HEK293 (cell line): ENCODE results near the gene ERBB4.
A peak's percentile ranks its signal among the peaks of the same experiment; 100 is the strongest.

Experiments
- CTCF ChIA-PET: fragments of 350-600 bp; formaldehyde crosslinking; extraction: SDS; loops from one replicate; lab custom pipeline; 2021; ENCODE audit warnings: antibody characterized with exemption; lab: Yijun Ruan, JAX
- POLR2A ChIA-PET: fragments of 300-600 bp; formaldehyde crosslinking; extraction: SDS; loops from one replicate; lab custom pipeline; 2020; ENCODE audit warnings: antibody characterized with exemption, inconsistent platforms; lab: Yijun Ruan, JAX
- H3K27ac ChIP-seq: fragments of 200-500 bp; sonication (Bioruptor generic); 2 replicates; pipeline ENCODE4 v1.5.1; 2014; ENCODE audit warnings: low read depth, low read length, control low read depth, inconsistent platforms; ENCODE audit errors: extremely low read depth
- H3K36me3 ChIP-seq, 2 experiments: fragments of 200-500 bp in 1 of 2; sonication (Bioruptor generic) in 1 of 2; 1 replicate in 1 of 2; 2 replicates in 1 of 2; pipeline ENCODE4 v1.5.1; 2014 to 2017; ENCODE audit warnings: inconsistent platforms in 2 of 2, low read length in 2 of 2; ENCODE audit not compliant: control insufficient read depth in 2 of 2, insufficient read depth in 1 of 2
- H3K4me1 ChIP-seq: fragments of 200-500 bp; sonication (Bioruptor generic); 2 replicates; pipeline ENCODE4 v1.5.1; 2014; ENCODE audit warnings: mild to moderate bottlenecking, low read length, inconsistent platforms; ENCODE audit not compliant: control insufficient read depth, insufficient read depth
- H3K4me3 ChIP-seq: 2 replicates; pipeline ENCODE4 v1.5.1; 2011; ENCODE audit warnings: low read depth, mild to moderate bottlenecking, control low read depth, low read length, moderate library complexity
- H3K9me3 ChIP-seq: fragments of 200-500 bp; sonication (Bioruptor generic); 2 replicates; pipeline ENCODE4 v1.5.1; 2014; ENCODE audit warnings: low read depth, low read length, inconsistent platforms; ENCODE audit not compliant: control insufficient read depth, insufficient read depth
- BCL11A ChIP-seq: fragments of 450-650 bp; formaldehyde crosslinking; IDR thresholded peaks from 2 replicates; pipeline ENCODE4 v1.5.1; 2016; ENCODE audit warnings: low read depth, missing biosample characterization, missing genetic modification characterization
- BCL11B ChIP-seq: fragments of 450-650 bp; formaldehyde crosslinking; IDR thresholded peaks from 2 replicates; pipeline ENCODE4 v1.5.1; 2016; ENCODE audit warnings: low read depth, missing biosample characterization, missing genetic modification characterization
- FEZF1 ChIP-seq: fragments of 450-650 bp; formaldehyde crosslinking; IDR thresholded peaks from 2 replicates; pipeline ENCODE4 v1.5.1; 2016; ENCODE audit warnings: missing biosample characterization, missing genetic modification characterization
- HOXC10 ChIP-seq: sonication (generic); formaldehyde crosslinking; IDR thresholded peaks from 2 replicates; pipeline ENCODE4 v1.8.1; 2023; ENCODE audit warnings: mild to moderate bottlenecking, missing genetic modification reagents
- KLF10 ChIP-seq: fragments of 450-650 bp; IDR thresholded peaks from 2 replicates; pipeline ENCODE4 v1.5.1; 2018; ENCODE audit warnings: missing biosample characterization, mild to moderate bottlenecking, missing genetic modification characterization
- MYNN ChIP-seq: fragments of 450-650 bp; formaldehyde crosslinking; IDR thresholded peaks from 2 replicates; pipeline ENCODE4 v1.5.1; 2016; ENCODE audit warnings: missing biosample characterization, missing genetic modification characterization, borderline replicate concordance
- PRDM10 ChIP-seq: fragments of 450-650 bp; formaldehyde crosslinking; IDR thresholded peaks from 2 replicates; pipeline ENCODE4 v1.5.1; 2016; ENCODE audit warnings: missing biosample characterization, missing genetic modification characterization
- SP7 ChIP-seq: fragments of 450-650 bp; formaldehyde crosslinking; IDR thresholded peaks from 2 replicates; pipeline ENCODE4 v1.5.1; 2016; ENCODE audit warnings: missing biosample characterization, missing genetic modification characterization
- ZBTB8A ChIP-seq: fragments of 450-650 bp; formaldehyde crosslinking; IDR thresholded peaks from 2 replicates; pipeline ENCODE4 v1.5.1; 2016; ENCODE audit warnings: missing biosample characterization, missing genetic modification characterization
- ZEB2 ChIP-seq: fragments of 450-650 bp; formaldehyde crosslinking; IDR thresholded peaks from 2 replicates; pipeline ENCODE4 v1.5.1; 2016; ENCODE audit warnings: missing biosample characterization, missing genetic modification characterization
- ZFP3 ChIP-seq: fragments of 450-650 bp; formaldehyde crosslinking; IDR thresholded peaks from 2 replicates; pipeline ENCODE4 v1.5.1; 2016; ENCODE audit warnings: low read depth, missing biosample characterization, missing genetic modification characterization
- ZNF169 ChIP-seq: fragments of 450-650 bp; formaldehyde crosslinking; IDR thresholded peaks from 2 replicates; pipeline ENCODE4 v1.5.1; 2016; ENCODE audit warnings: missing biosample characterization, missing genetic modification characterization
- ZNF221 ChIP-seq: fragments of 450-650 bp; formaldehyde crosslinking; IDR thresholded peaks from 2 replicates; pipeline ENCODE4 v1.5.1; 2017; ENCODE audit warnings: missing biosample characterization, missing genetic modification characterization, borderline replicate concordance
- ZNF266 ChIP-seq: fragments of 450-650 bp; formaldehyde crosslinking; IDR thresholded peaks from 2 replicates; pipeline ENCODE4 v1.5.1; 2016; ENCODE audit warnings: missing biosample characterization, missing genetic modification characterization, low read depth
- ZNF366 ChIP-seq: fragments of 450-650 bp; formaldehyde crosslinking; conservative IDR thresholded peaks from 2 replicates; pipeline ENCODE4 v1.5.1; 2016; ENCODE audit warnings: missing biosample characterization, missing genetic modification characterization
- ZNF391 ChIP-seq: fragments of 450-650 bp; formaldehyde crosslinking; IDR thresholded peaks from 2 replicates; pipeline ENCODE4 v1.5.1; 2016; ENCODE audit warnings: low read depth, missing biosample characterization, missing genetic modification characterization, borderline replicate concordance
- ZNF426 ChIP-seq: fragments of 450-650 bp; formaldehyde crosslinking; IDR thresholded peaks from 2 replicates; pipeline ENCODE4 v1.5.1; 2017; ENCODE audit warnings: missing biosample characterization, missing genetic modification characterization, mild to moderate bottlenecking, inconsistent platforms, moderate library complexity
- ZNF521 ChIP-seq: fragments of 450-650 bp; formaldehyde crosslinking; IDR thresholded peaks from 2 replicates; pipeline ENCODE4 v1.5.1; 2017; ENCODE audit warnings: missing biosample characterization, mild to moderate bottlenecking, missing genetic modification characterization
- ZNF530 ChIP-seq: fragments of 450-650 bp; formaldehyde crosslinking; IDR thresholded peaks from 2 replicates; pipeline ENCODE4 v1.5.1; 2016; ENCODE audit warnings: low read depth, missing biosample characterization, missing genetic modification characterization
- ZNF585B ChIP-seq: fragments of 450-650 bp; formaldehyde crosslinking; IDR thresholded peaks from 2 replicates; pipeline ENCODE4 v1.5.1; 2016; ENCODE audit warnings: missing biosample characterization, missing genetic modification characterization
- ZNF610 ChIP-seq: fragments of 450-650 bp; formaldehyde crosslinking; IDR thresholded peaks from 2 replicates; pipeline ENCODE4 v1.5.1; 2016; ENCODE audit warnings: missing biosample characterization, missing genetic modification characterization, borderline replicate concordance
- ZNF623 ChIP-seq: fragments of 450-650 bp; formaldehyde crosslinking; IDR thresholded peaks from 2 replicates; pipeline ENCODE4 v1.5.1; 2016; ENCODE audit warnings: missing biosample characterization, missing genetic modification characterization
- ZNF645 ChIP-seq: fragments of 450-650 bp; formaldehyde crosslinking; IDR thresholded peaks from 2 replicates; pipeline ENCODE4; 2016; ENCODE audit warnings: missing biosample characterization, missing genetic modification characterization
- ZNF654 ChIP-seq: fragments of 450-650 bp; formaldehyde crosslinking; IDR thresholded peaks from 2 replicates; pipeline ENCODE4 v1.5.1; 2016; ENCODE audit warnings: low read depth, missing biosample characterization, missing genetic modification characterization
- ZNF677 ChIP-seq: fragments of 450-650 bp; IDR thresholded peaks from 2 replicates; pipeline ENCODE4 v1.5.0; 2018; ENCODE audit warnings: missing biosample characterization, mild to moderate bottlenecking, missing genetic modification characterization, moderate library complexity
- ZNF707 ChIP-seq: fragments of 450-650 bp; formaldehyde crosslinking; IDR thresholded peaks from 2 replicates; pipeline ENCODE4 v1.5.1; 2016; ENCODE audit warnings: missing biosample characterization, missing genetic modification characterization
- ZNF830 ChIP-seq: fragments of 450-650 bp; IDR thresholded peaks from 2 replicates; pipeline ENCODE4 v1.5.0; 2018; ENCODE audit warnings: missing biosample characterization, missing genetic modification characterization, low read depth, mild to moderate bottlenecking, moderate library complexity
- TF ChIP-seq, protein P1 (sequence below): fragments of 450-650 bp; formaldehyde crosslinking; IDR thresholded peaks from 2 replicates; pipeline ENCODE4 v1.5.1; 2017; ENCODE audit warnings: missing biosample characterization, missing genetic modification characterization
- TF ChIP-seq, protein P2 (sequence below): fragments of 450-650 bp; formaldehyde crosslinking; IDR thresholded peaks from 2 replicates; pipeline ENCODE4 v1.5.1; 2016; ENCODE audit warnings: missing biosample characterization, missing genetic modification characterization

ERBB4 gene

DNA sequence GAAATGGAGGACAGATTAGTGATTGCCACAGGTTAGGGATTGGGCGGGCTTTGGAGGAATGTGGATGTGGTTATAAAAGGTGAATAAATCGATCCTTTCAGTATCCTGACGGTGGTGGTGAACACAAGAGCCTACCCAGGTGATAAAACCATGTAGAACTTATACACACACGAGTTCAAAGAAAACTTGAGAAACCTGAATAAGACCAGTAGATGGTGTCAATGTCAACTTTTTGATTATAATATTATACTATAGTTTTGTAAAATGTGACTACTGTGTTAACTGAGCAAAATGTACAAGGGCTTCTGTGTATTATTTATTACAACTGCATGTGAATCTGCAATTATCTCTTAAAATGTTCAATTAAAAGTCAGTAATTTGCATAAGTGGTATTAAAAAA, 136.3 kb downstream of the ERBB4 start:
- H3K27ac ChIP-seq = no peak overlapping the region
- no peaks in the 10 kb centered on the region for H3K9me3 ChIP-seq
- TF ChIP-seq SP7 (tag by site-specific recombination) = no peak
- no peak for TF ChIP-seq ZNF221
- TF ChIP-seq ZNF707 (tag by site-specific recombination) = no peak
- TF ChIP-seq ZNF530 (tag by site-specific recombination) = no peak
- TF ChIP-seq, protein P1, sequence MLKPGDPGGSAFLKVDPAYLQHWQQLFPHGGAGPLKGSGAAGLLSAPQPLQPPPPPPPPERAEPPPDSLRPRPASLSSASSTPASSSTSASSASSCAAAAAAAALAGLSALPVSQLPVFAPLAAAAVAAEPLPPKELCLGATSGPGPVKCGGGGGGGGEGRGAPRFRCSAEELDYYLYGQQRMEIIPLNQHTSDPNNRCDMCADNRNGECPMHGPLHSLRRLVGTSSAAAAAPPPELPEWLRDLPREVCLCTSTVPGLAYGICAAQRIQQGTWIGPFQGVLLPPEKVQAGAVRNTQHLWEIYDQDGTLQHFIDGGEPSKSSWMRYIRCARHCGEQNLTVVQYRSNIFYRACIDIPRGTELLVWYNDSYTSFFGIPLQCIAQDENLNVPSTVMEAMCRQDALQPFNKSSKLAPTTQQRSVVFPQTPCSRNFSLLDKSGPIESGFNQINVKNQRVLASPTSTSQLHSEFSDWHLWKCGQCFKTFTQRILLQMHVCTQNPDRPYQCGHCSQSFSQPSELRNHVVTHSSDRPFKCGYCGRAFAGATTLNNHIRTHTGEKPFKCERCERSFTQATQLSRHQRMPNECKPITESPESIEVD (tag by site-specific recombination) = no peak
- no peak for TF ChIP-seq KLF10 (tag by site-specific recombination)
- TF ChIP-seq ZNF654 = peak; percentile 21
- no peak for TF ChIP-seq BCL11A (tag by site-specific recombination)
- no peak for TF ChIP-seq ZNF266
- TF ChIP-seq ZNF585B (tag by site-specific recombination) = no peak
- no peak for TF ChIP-seq ZNF645
- 0 out of 2 replicates have a peak, but pooled peaks have one; percentile 65 for TF ChIP-seq ZNF677 (tag by site-specific recombination)
- no peak for TF ChIP-seq ZNF169 (tag by site-specific recombination)
- no peak for TF ChIP-seq ZNF391 (tag by site-specific recombination)
- no peak for TF ChIP-seq MYNN (tag by site-specific recombination)
- TF ChIP-seq ZNF623 (tag by site-specific recombination) = no peak
- H3K4me1 ChIP-seq = peaks cover 14% of the 10 kb centered on the region
- ChIA-PET POLR2A (no interaction called here), CTCF (no interaction called here)
- no peaks in the 10 kb centered on the region for H3K36me3 ChIP-seq
- H3K4me3 ChIP-seq = no peak overlapping the region

GRCh38 chr2:212398316-212398715, 140.3 kb downstream of the ERBB4 start:
- no peak overlapping the region for H3K4me3 ChIP-seq
- ChIA-PET CTCF (no interaction called here), POLR2A (no interaction called here)
- H3K36me3 ChIP-seq = no peaks in the 10 kb centered on the region
- H3K27ac ChIP-seq = no peak overlapping the region
- H3K9me3 ChIP-seq = no peaks in the 10 kb centered on the region
- H3K4me1 ChIP-seq = peaks cover 14% of the 10 kb centered on the region
- TF ChIP-seq ZNF610 (tag by site-specific recombination) (no peak), ZEB2 (tag by site-specific recombination) (peak; percentile 48; the same call in 1 of the 2 replicates), HOXC10 (CRISPR knock-in tag) (no peak), ZNF426 (tag by site-specific recombination) (no peak), ZBTB8A (tag by site-specific recombination) (no peak), ZFP3 (no peak), ZNF391 (tag by site-specific recombination) (no peak), ZNF366 (tag by site-specific recombination) (0 out of 2 replicates have a peak, but pooled peaks have one; percentile 37), ZNF521 (tag by site-specific recombination) (no peak), ZNF830 (no peak), FEZF1 (tag by site-specific recombination) (peak; percentile 65), BCL11B (tag by site-specific recombination) (0 out of 2 replicates have a peak, but pooled peaks have one; percentile 30), PRDM10 (no peak), BCL11A (tag by site-specific recombination) (no peak)
- TF ChIP-seq, protein P2, sequence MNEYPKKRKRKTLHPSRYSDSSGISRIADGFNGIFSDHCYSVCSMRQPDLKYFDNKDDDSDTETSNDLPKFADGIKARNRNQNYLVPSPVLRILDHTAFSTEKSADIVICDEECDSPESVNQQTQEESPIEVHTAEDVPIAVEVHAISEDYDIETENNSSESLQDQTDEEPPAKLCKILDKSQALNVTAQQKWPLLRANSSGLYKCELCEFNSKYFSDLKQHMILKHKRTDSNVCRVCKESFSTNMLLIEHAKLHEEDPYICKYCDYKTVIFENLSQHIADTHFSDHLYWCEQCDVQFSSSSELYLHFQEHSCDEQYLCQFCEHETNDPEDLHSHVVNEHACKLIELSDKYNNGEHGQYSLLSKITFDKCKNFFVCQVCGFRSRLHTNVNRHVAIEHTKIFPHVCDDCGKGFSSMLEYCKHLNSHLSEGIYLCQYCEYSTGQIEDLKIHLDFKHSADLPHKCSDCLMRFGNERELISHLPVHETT (tag by site-specific recombination) = no peak
